HG02610 (cell line): ENCODE data around the gene CYP46A1.

Source experiments
- ATAC-seq: cut with Tn5 transposase; IDR thresholded peaks from one replicate; pipeline ENCODE4 v1.9.1; 2021; ENCODE audit warnings: mild to moderate bottlenecking, moderate library complexity; ENCODE audit not compliant: unreplicated experiment

Gene CYP46A1

GRCh38 chr14:99741227-99741976 lies 57.3 kb downstream of the CYP46A1 start:
- no peak for ATAC-seq

GRCh38 chr14:99742074-99742473 lies 58.0 kb downstream of the CYP46A1 start:
- no peak for ATAC-seq

- ATAC-seq: no peak
Measured at GRCh38 chr14:99742509-99743487, 58.7 kb downstream of the CYP46A1 start.

- ATAC-seq: no peak
Measured at GRCh38 chr14:99744199-99744872, 60.2 kb downstream of the CYP46A1 start.

- ATAC-seq: no peak
Measured at GRCh38 chr14:99744873-99745224, 60.8 kb downstream of the CYP46A1 start.

- ATAC-seq: no peak
Measured at GRCh38 chr14:99745307-99745951, 61.3 kb downstream of the CYP46A1 start.

GRCh38 chr14:99747167-99747566 lies 63.1 kb downstream of the CYP46A1 start:
- ATAC-seq: no peak

GRCh38 chr14:99747582-99748330 lies 63.7 kb downstream of the CYP46A1 start:
- ATAC-seq: no peak

- no peak for ATAC-seq
Measured at GRCh38 chr14:99748529-99748928, 64.4 kb downstream of the CYP46A1 start.

- no peak for ATAC-seq
Measured at GRCh38 chr14:99749142-99749541, 65.0 kb downstream of the CYP46A1 start.

- no peak for ATAC-seq
Measured at GRCh38 chr14:99749763-99750715, 65.9 kb downstream of the CYP46A1 start.

- ATAC-seq: no peak
Measured at GRCh38 chr14:99750746-99751450, 66.8 kb downstream of the CYP46A1 start.

- no peak for ATAC-seq
Measured at GRCh38 chr14:99751539-99752485, 67.7 kb downstream of the CYP46A1 start.

- no peak for ATAC-seq
Measured at GRCh38 chr14:99752486-99753121, 68.5 kb downstream of the CYP46A1 start.

- no peak for ATAC-seq
Measured at GRCh38 chr14:99753225-99754140, 69.4 kb downstream of the CYP46A1 start.
